ENCODE measurements around the gene ATP6AP1. TPM values are rescaled to one million over a fixed set of nuclear protein-coding genes. Genes with fewer than 3 reads are reported as not detected.

The ATP6AP1 gene
- total RNA-seq (30.0 TPM), polyA plus RNA-seq (ENCODE audit: insufficient read depth in 1 of 8, insufficient read length in 8 of 8, low replicate concordance in 1 of 8) (10 to 100 TPM; 58.0 to 78.3 (median 67.6) TPM)
- long read RNA-seq, donor 1, transcript ATP6AP1-201 (10 exons, 2,099 nt), result major isoform, 9 of 16 reads
- long read RNA-seq, donor 1, partial matches to known transcripts, result 7 of 16 reads
- long read RNA-seq, donor 1, other reads (novel, unspliced or antisense), result 0 of 16 reads
- long read RNA-seq, donor 2, partial matches to known transcripts, result 0 of 4 reads
- long read RNA-seq, donor 2, other reads (novel, unspliced or antisense), result 0 of 4 reads
- long read RNA-seq, donor 3, transcript ATP6AP1-201 (10 exons, 2,099 nt), result major isoform, 26 of 32 reads
- long read RNA-seq, donor 3, partial matches to known transcripts, result 5 of 32 reads
- long read RNA-seq, donor 3, other reads (novel, unspliced or antisense), result 0 of 32 reads
- long read RNA-seq, donor 4, transcript ATP6AP1-201 (10 exons, 2,099 nt), result major isoform, 13 of 25 reads
- long read RNA-seq, donor 4, partial matches to known transcripts, result 12 of 25 reads
- long read RNA-seq, donor 4, other reads (novel, unspliced or antisense), result 0 of 25 reads
- long read RNA-seq, donor 5, transcript ATP6AP1-201 (10 exons, 2,099 nt), result major isoform, 43 of 89 reads
- long read RNA-seq, donor 5, partial matches to known transcripts, result 44 of 89 reads
- long read RNA-seq, donor 5, other reads (novel, unspliced or antisense), result 0 of 89 reads
- long read RNA-seq, donor 6, transcript ATP6AP1-201 (10 exons, 2,099 nt), result major isoform, 40 of 43 reads
- long read RNA-seq, donor 6, partial matches to known transcripts, result 0 of 43 reads
- long read RNA-seq, donor 6, other reads (novel, unspliced or antisense), result 0 of 43 reads
- long read RNA-seq, donor 7, transcript ATP6AP1-201 (10 exons, 2,099 nt), result major isoform, 20 of 47 reads
- long read RNA-seq, donor 7, partial matches to known transcripts, result 26 of 47 reads
- long read RNA-seq, donor 7, other reads (novel, unspliced or antisense), result 0 of 47 reads
- long read RNA-seq, donor 8, transcript ATP6AP1-201 (10 exons, 2,099 nt), result major isoform, 11 of 25 reads
- long read RNA-seq, donor 8, partial matches to known transcripts, result 13 of 25 reads
- long read RNA-seq, donor 8, other reads (novel, unspliced or antisense), result 0 of 25 reads
- long read RNA-seq, donor 9, transcript ATP6AP1-201 (10 exons, 2,099 nt), result major isoform, 10 of 17 reads
- long read RNA-seq, donor 9, partial matches to known transcripts, result 7 of 17 reads
- long read RNA-seq, donor 9, other reads (novel, unspliced or antisense), result 0 of 17 reads
- long read RNA-seq, donor 10, transcript ATP6AP1-201 (10 exons, 2,099 nt), result major isoform, 25 of 42 reads
- long read RNA-seq, donor 10, partial matches to known transcripts, result 17 of 42 reads
- long read RNA-seq, donor 10, other reads (novel, unspliced or antisense), result 0 of 42 reads
- long read RNA-seq, donor 11, transcript ATP6AP1-201 (10 exons, 2,099 nt), result major isoform, 20 of 38 reads
- long read RNA-seq, donor 11, partial matches to known transcripts, result 18 of 38 reads
- long read RNA-seq, donor 11, other reads (novel, unspliced or antisense), result 0 of 38 reads

DNA sequence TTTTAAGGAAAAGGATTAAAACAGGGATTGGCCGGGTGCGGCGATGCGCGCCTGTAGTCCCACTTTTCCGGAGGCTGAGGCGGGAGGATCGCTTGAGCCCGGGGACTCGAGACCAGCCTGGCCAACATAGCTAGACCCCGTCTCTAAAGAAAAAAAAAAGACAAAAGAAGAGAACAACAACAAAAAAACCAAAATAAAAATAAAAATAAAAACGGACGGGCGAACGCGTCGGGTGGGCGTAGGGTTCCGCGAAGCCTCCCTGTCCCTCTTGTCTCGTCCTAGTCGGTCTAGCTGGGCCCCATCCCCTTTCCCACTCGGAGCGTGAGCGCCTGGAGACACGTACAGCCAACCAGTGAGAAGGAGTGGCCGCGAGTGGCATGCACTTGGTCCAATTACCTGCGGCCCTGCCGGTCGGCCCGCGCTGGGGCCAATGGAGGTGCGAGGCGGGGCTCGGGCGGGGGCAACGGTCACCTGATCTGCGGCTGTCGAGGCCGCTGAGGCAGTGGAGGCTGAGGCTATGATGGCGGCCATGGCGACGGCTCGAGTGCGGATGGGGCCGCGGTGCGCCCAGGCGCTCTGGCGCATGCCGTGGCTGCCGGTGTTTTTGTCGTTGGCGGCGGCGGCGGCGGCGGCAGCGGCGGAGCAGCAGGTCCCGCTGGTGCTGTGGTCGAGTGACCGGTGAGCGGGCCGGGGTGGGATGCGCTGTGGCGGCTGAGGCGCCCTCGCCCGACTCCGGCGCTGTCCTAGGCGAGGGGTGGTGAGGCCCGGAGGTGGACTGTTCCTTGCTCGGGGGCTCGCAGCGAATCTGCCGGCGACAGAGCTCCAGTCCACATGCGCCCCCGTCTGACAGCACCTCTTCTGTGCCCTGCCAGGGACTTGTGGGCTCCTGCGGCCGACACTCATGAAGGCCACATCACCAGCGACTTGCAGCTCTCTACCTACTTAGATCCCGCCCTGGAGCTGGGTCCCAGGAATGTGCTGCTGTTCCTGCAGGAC is at the start of gene ATP6AP1:
ATP6AP1 (plus strand) TSS at position 502 of the 996 bp plus-strand sequence; CDS start at position 518, 16 bp downstream.
- H3K27me3 ChIP-seq (ENCODE audit: control insufficient read depth, insufficient read depth, low read length), result no peaks in the 10 kb centered on the region
- 33% methylated on average over 68 of the region's 87 CpGs for WGBS (ENCODE audit: insufficient coverage)
- H3K4me1 ChIP-seq (ENCODE audit: control insufficient read depth, insufficient read depth, low read length), result peaks cover 15% of the 10 kb centered on the region
- peak; percentile 98 for DNase-seq
- peak within 1 kb of the TSS; percentile 57 for H3K4me3 ChIP-seq (ENCODE audit: low read length)
- peak within 1 kb of the TSS; percentile 60 for H3K27ac ChIP-seq (ENCODE audit: low read length)
- no peaks in the 10 kb centered on the region for H3K9me3 ChIP-seq (replicated peaks; ENCODE audit: control insufficient read depth, low read depth, low read length)
- peaks cover 21% of the 10 kb centered on the region for H3K36me3 ChIP-seq (ENCODE audit: control insufficient read depth, insufficient read depth, low read length)

GRCh38 chrX:154378799-154379568 is 49.5 kb upstream of the ATP6AP1 start, which contains the start of gene EMD:
TSS of gene EMD (plus strand) at chrX:154379295. CDS start at chrX:154379485, 190 bp downstream.
- WGBS (ENCODE audit: insufficient coverage), result 35% methylated on average over 103 of the region's 103 CpGs
- Histone ChIP-seq H3K4me1 (ENCODE audit: control insufficient read depth, insufficient read depth, low read length) (peaks cover 25% of the 10 kb centered on the region), H3K36me3 (ENCODE audit: control insufficient read depth, insufficient read depth, low read length) (peaks cover 6% of the 10 kb centered on the region), H3K27ac (ENCODE audit: low read length) (peak within 1 kb of the TSS; percentile 95), H3K9me3 (replicated peaks; ENCODE audit: control insufficient read depth, low read depth, low read length) (no peaks in the 10 kb centered on the region), H3K27me3 (ENCODE audit: control insufficient read depth, insufficient read depth, low read length) (no peaks in the 10 kb centered on the region), H3K4me3 (ENCODE audit: low read length) (peak within 1 kb of the TSS; percentile 76)
- peak; percentile 99 for DNase-seq

GRCh38 chrX:154379569-154379951 is 48.9 kb upstream of the ATP6AP1 start:
- peaks cover 6% of the 10 kb centered on the region for H3K36me3 ChIP-seq (ENCODE audit: control insufficient read depth, insufficient read depth, low read length)
- no peaks in the 10 kb centered on the region for H3K27me3 ChIP-seq (ENCODE audit: control insufficient read depth, insufficient read depth, low read length)
- DNase-seq, result no peak
- peaks cover 28% of the 10 kb centered on the region for H3K4me1 ChIP-seq (ENCODE audit: control insufficient read depth, insufficient read depth, low read length)
- peak overlapping the region; percentile 93 for H3K27ac ChIP-seq (ENCODE audit: low read length)
- no peaks in the 10 kb centered on the region for H3K9me3 ChIP-seq (replicated peaks; ENCODE audit: control insufficient read depth, low read depth, low read length)
- 38% methylated on average over 27 of the region's 38 CpGs for WGBS (ENCODE audit: insufficient coverage)
- peak overlapping the region; percentile 76 for H3K4me3 ChIP-seq (ENCODE audit: low read length)

GRCh38 chrX:154380153-154380552 is 48.3 kb upstream of the ATP6AP1 start:
- 52% methylated on average over 10 of the region's 13 CpGs for WGBS (ENCODE audit: insufficient coverage)
- peaks cover 6% of the 10 kb centered on the region for H3K36me3 ChIP-seq (ENCODE audit: control insufficient read depth, insufficient read depth, low read length)
- no peak for DNase-seq

DNA sequence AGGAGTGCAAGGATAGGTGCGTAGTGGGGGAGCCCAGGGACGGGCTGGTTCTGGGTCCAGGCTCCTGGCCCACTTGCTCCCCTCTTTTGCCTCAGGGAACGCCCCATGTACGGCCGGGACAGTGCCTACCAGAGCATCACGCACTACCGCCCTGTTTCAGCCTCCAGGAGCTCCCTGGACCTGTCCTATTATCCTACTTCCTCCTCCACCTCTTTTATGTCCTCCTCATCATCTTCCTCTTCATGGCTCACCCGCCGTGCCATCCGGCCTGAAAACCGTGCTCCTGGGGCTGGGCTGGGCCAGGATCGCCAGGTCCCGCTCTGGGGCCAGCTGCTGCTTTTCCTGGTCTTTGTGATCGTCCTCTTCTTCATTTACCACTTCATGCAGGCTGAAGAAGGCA is 47.7 kb upstream of the ATP6AP1 start:
- Histone ChIP-seq H3K27ac (ENCODE audit: low read length) (no peak overlapping the region), H3K4me1 (ENCODE audit: control insufficient read depth, insufficient read depth, low read length) (peaks cover 23% of the 10 kb centered on the region), H3K27me3 (ENCODE audit: control insufficient read depth, insufficient read depth, low read length) (no peaks in the 10 kb centered on the region), H3K36me3 (ENCODE audit: control insufficient read depth, insufficient read depth, low read length) (peaks cover 6% of the 10 kb centered on the region), H3K4me3 (ENCODE audit: low read length) (no peak overlapping the region), H3K9me3 (replicated peaks; ENCODE audit: control insufficient read depth, low read depth, low read length) (no peaks in the 10 kb centered on the region)
- WGBS (ENCODE audit: insufficient coverage), result 83% methylated on average over 11 of the region's 14 CpGs
- DNase-seq, result no peak

More at GRCh38 chrX:154380153-154380552, 48.3 kb upstream of the ATP6AP1 start:
- Histone ChIP-seq H3K4me1 (ENCODE audit: control insufficient read depth, insufficient read depth, low read length) (peaks cover 25% of the 10 kb centered on the region), H3K9me3 (replicated peaks; ENCODE audit: control insufficient read depth, low read depth, low read length) (no peaks in the 10 kb centered on the region), H3K27me3 (ENCODE audit: control insufficient read depth, insufficient read depth, low read length) (no peaks in the 10 kb centered on the region), H3K4me3 (ENCODE audit: low read length) (peak overlapping the region; percentile 76), H3K27ac (ENCODE audit: low read length) (peak overlapping the region; percentile 93)

DNA sequence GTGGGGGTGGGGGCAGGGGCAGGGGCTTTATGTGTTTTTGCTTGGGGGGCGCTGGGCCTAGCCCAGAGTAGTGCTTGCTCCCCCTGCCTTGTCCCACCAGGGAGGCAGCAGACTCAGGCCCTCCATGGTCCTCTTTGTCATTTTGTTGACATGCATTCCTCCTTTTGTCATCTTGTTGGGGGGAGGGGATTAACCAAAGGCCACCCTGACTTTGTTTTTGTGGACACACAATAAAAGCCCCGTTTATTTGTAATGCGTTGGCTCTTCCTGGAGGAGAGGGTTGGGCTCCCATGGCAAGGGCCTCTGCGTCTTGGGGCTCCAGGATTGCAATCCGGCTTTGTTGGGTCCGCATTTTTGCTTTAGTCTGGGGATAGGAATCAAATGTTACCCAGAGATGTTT is 47.2 kb upstream of the ATP6AP1 start:
- Histone ChIP-seq H3K4me3 (ENCODE audit: low read length) (no peak overlapping the region), H3K27me3 (ENCODE audit: control insufficient read depth, insufficient read depth, low read length) (no peaks in the 10 kb centered on the region), H3K36me3 (ENCODE audit: control insufficient read depth, insufficient read depth, low read length) (peaks cover 6% of the 10 kb centered on the region), H3K4me1 (ENCODE audit: control insufficient read depth, insufficient read depth, low read length) (peaks cover 23% of the 10 kb centered on the region), H3K9me3 (replicated peaks; ENCODE audit: control insufficient read depth, low read depth, low read length) (no peaks in the 10 kb centered on the region), H3K27ac (ENCODE audit: low read length) (no peak overlapping the region)
- DNase-seq, result no peak
- WGBS (ENCODE audit: insufficient coverage), result no CpG with 5 or more reads among the region's 6 CpGs

DNA sequence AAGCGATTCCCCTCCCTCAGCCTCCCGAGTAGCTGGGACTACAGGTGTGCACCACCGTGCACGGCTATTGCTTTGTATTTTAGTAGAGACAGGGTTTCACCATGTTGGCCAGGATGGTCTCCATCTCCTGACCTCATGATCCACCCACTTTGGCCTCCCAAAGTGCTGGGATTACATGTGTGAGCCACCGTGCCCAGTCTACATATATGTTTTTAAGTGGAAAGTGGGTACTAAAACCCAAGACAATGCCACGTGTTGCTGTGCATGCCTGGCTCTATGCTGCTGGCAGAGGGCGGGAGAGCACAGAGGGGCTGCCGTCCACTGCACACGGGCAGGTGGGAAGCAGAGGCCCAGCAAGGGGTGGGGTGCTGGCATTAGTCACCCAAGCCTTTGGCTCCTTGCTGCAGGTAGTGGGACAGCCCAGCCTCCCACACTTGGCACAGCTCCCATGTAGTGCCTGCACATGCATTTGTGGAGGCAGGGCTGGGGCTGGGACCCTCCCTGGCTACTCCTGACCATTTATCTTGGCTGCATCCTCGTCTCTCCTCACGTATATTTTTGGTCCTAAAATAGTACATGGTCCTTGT is 45.9 kb upstream of the ATP6AP1 start:
- Histone ChIP-seq H3K4me1 (ENCODE audit: control insufficient read depth, insufficient read depth, low read length) (peaks cover 23% of the 10 kb centered on the region), H3K4me3 (ENCODE audit: low read length) (no peak overlapping the region), H3K9me3 (replicated peaks; ENCODE audit: control insufficient read depth, low read depth, low read length) (no peaks in the 10 kb centered on the region), H3K36me3 (ENCODE audit: control insufficient read depth, insufficient read depth, low read length) (peaks cover 6% of the 10 kb centered on the region), H3K27ac (ENCODE audit: low read length) (no peak overlapping the region), H3K27me3 (ENCODE audit: control insufficient read depth, insufficient read depth, low read length) (no peaks in the 10 kb centered on the region)
- WGBS (ENCODE audit: insufficient coverage), result 77% methylated on average over 7 of the region's 11 CpGs
- DNase-seq, result no peak

Data from muscle of leg (tissue), 16 donors.